Parathyroid adenoma (tissue), 2 donors: Measurements from ENCODE around the gene TUBGCP3.

ENCODE experiments used
- H2AFZ ChIP-seq: fragments of 300-600 bp; sonication (generic); one replicate; pipeline ENCODE4 v1.7.0; 2017; ENCODE audit warnings: antibody characterized with exemption, mild to moderate bottlenecking
- H3K27ac ChIP-seq: fragments of 300-600 bp; sonication (generic); one replicate; pipeline ENCODE4 v1.7.0; 2017
- H3K27me3 ChIP-seq: fragments of 300-600 bp; sonication (generic); one replicate; pipeline ENCODE4 v1.7.0; 2017; ENCODE audit warnings: low read length; ENCODE audit not compliant: control insufficient read depth, insufficient read depth
- H3K36me3 ChIP-seq: fragments of 300-600 bp; sonication (generic); one replicate; pipeline ENCODE4 v1.7.0; 2017; ENCODE audit warnings: low read length; ENCODE audit not compliant: control insufficient read depth, insufficient read depth
- H3K4me1 ChIP-seq: fragments of 300-600 bp; sonication (generic); one replicate; pipeline ENCODE4 v1.7.0; 2017; ENCODE audit warnings: control low read depth
- H3K4me2 ChIP-seq: fragments of 300-600 bp; sonication (generic); one replicate; pipeline ENCODE4 v1.7.0; 2017; ENCODE audit warnings: low read length
- H3K4me3 ChIP-seq: fragments of 300-600 bp; sonication (generic); one replicate; pipeline ENCODE4 v1.7.0; 2017; ENCODE audit warnings: low read depth, low read length
- H3K79me2 ChIP-seq: fragments of 300-600 bp; sonication (generic); one replicate; pipeline ENCODE4 v1.7.0; 2017; ENCODE audit warnings: control low read depth
- H3K9ac ChIP-seq: fragments of 300-600 bp; sonication (generic); one replicate; pipeline ENCODE4 v1.7.0; 2017; ENCODE audit warnings: mild to moderate bottlenecking
- H3K9me3 ChIP-seq: fragments of 300-600 bp; sonication (generic); one replicate; pipeline ENCODE4 v1.7.0; 2017; ENCODE audit warnings: low read length; ENCODE audit not compliant: control insufficient read depth
- CTCF ChIP-seq: fragments of 300-600 bp; sonication (generic); IDR thresholded peaks from one replicate; pipeline ENCODE4 v1.7.0; 2017; ENCODE audit warnings: antibody characterized with exemption, mild to moderate bottlenecking
- donor health status: primary hyperparathyroidism.

Gene TUBGCP3

GRCh38 chr13:112623051-112623711 lies 35.2 kb upstream of the TUBGCP3 start:
- Histone ChIP-seq H3K4me3 (no peak overlapping the region), H3K4me1 (no peaks in the 10 kb centered on the region), H3K27me3 (no peaks in the 10 kb centered on the region), H3K36me3 (no peaks in the 10 kb centered on the region), H2AFZ (no peak overlapping the region), H3K79me2 (no peaks in the 10 kb centered on the region), H3K9me3 (no peaks in the 10 kb centered on the region), H3K4me2 (no peak overlapping the region), H3K27ac (no peak overlapping the region), H3K9ac (no peak overlapping the region)
- TF ChIP-seq CTCF, result no peak

GRCh38 chr13:112622375-112622774 lies 34.4 kb upstream of the TUBGCP3 start:
- Histone ChIP-seq H3K27me3 (no peaks in the 10 kb centered on the region), H3K4me3 (no peak overlapping the region), H3K9me3 (no peaks in the 10 kb centered on the region), H3K4me1 (no peaks in the 10 kb centered on the region), H3K27ac (no peak overlapping the region), H3K79me2 (no peaks in the 10 kb centered on the region), H3K4me2 (no peak overlapping the region), H2AFZ (no peak overlapping the region), H3K36me3 (no peaks in the 10 kb centered on the region), H3K9ac (no peak overlapping the region)
- no peak for TF ChIP-seq CTCF

- no peak for TF ChIP-seq CTCF
Measured at GRCh38 chr13:112619730-112620631, 32.0 kb upstream of the TUBGCP3 start.

GRCh38 chr13:112618501-112618900 lies 30.5 kb upstream of the TUBGCP3 start:
- Histone ChIP-seq H2AFZ (no peak overlapping the region), H3K9me3 (no peaks in the 10 kb centered on the region)

More at GRCh38 chr13:112619730-112620631, 32.0 kb upstream of the TUBGCP3 start:
- H3K9ac ChIP-seq, result no peak overlapping the region
- no peak overlapping the region for H3K4me2 ChIP-seq
- no peaks in the 10 kb centered on the region for H3K4me1 ChIP-seq
- no peaks in the 10 kb centered on the region for H3K36me3 ChIP-seq
- no peaks in the 10 kb centered on the region for H3K9me3 ChIP-seq
- no peak overlapping the region for H3K4me3 ChIP-seq
- H3K79me2 ChIP-seq, result no peaks in the 10 kb centered on the region
- H3K27ac ChIP-seq, result no peak overlapping the region
- no peaks in the 10 kb centered on the region for H3K27me3 ChIP-seq
- no peak overlapping the region for H2AFZ ChIP-seq

More at GRCh38 chr13:112618501-112618900, 30.5 kb upstream of the TUBGCP3 start:
- Histone ChIP-seq H3K4me2 (no peak overlapping the region), H3K27ac (no peak overlapping the region), H3K79me2 (no peaks in the 10 kb centered on the region), H3K4me3 (no peak overlapping the region), H3K27me3 (no peaks in the 10 kb centered on the region), H3K36me3 (no peaks in the 10 kb centered on the region), H3K9ac (no peak overlapping the region), H3K4me1 (no peaks in the 10 kb centered on the region)
- no peak for TF ChIP-seq CTCF
